Measurements from ENCODE around the gene ACD. TPM values are rescaled to one million over a fixed set of nuclear protein-coding genes. Genes with fewer than 3 reads are reported as not detected.

ACD gene
- total and polyA plus RNA-seq, 9 of the 15 experiments (the other 6 are each of a cell fraction or from before 2014, with no cell fraction given), result 4.2 to 47.4 (median 19.2) TPM

DNA sequence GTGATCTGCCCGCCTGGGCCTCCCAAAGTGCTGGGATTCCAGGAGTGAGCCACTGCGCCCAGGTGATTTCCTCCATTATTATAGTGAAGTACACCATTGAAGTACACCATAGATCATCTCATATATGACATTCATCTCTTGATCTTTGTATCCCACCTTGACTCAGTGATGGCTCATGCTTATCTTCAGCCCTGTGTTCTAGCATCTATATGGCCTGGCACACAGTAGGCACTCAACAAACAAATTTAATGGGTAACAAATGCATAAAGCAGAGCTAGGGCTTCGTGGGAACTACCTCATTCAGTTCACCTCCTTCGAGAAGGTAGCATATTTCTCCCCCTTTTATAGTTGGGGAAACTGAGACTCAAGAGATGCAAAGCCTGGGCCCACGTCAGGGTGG is 5.5 kb upstream of the ACD start:
- POLR2A ChIA-PET, result interaction anchor here (0.6 to 1.5 kb wide), 3 partner anchors 17 to 270 kb away, joined by 3 to 6 read pairs (median 4); no protein-coding TSS in a partner anchor
- 61% methylated on average over 5 of the region's 5 CpGs for WGBS (ENCODE audit: insufficient coverage, low coverage, missing lambda C conversion rate)
- H3K9ac ChIP-seq (ENCODE audit: insufficient read depth in 1 of 2, low read depth in 2 of 2, low read length in 2 of 2), result peak overlapping the region; percentile 63 to 95
- H3K79me2 ChIP-seq (ENCODE audit: control insufficient read depth, insufficient read depth, low read length), result peaks cover 3% of the 10 kb centered on the region; the same call in 1 of the 3 replicates
- CTCF ChIA-PET (ENCODE audit: low intra/inter-chr PET ratio), result interaction anchor here (0.6 kb wide), 1 partner anchor 152 kb away, joined by 4 read pairs; no protein-coding TSS in a partner anchor
- ATAC-seq, result no peak
- no peaks in the 10 kb centered on the region for H3K9me3 ChIP-seq (replicated peaks; ENCODE audit: control insufficient read depth, insufficient read depth, low read depth, low read length)
- peaks cover 7% of the 10 kb centered on the region; the same call in 2 of the 3 replicates for H3K36me3 ChIP-seq (ENCODE audit: control insufficient read depth, insufficient read depth, low read length)
- peaks cover 2% of the 10 kb centered on the region; the same call in 1 of the 2 replicates for H4K20me1 ChIP-seq (replicated peaks; ENCODE audit: control insufficient read depth, insufficient read depth, low read length)
- H3K4me3 ChIP-seq, result peak overlapping the region; percentile 78
- H2AFZ ChIP-seq (ENCODE audit: low read depth, low read length), result peak overlapping the region; percentile 99
- peaks cover 14 to 58% of the 10 kb centered on the region in 2 experiments for H3K4me1 ChIP-seq (replicated peaks in 1 of 2; ENCODE audit: control insufficient read depth in 2 of 2, insufficient read depth in 2 of 2, low read length in 2 of 2)
- TSS peak; percentile 49 for BruUV-seq (replicated peaks)
- H3K27me3 ChIP-seq (ENCODE audit: control insufficient read depth in 2 of 2, insufficient read depth in 2 of 2, low read length in 2 of 2), result no peaks in the 10 kb centered on the region
- intact Hi-C loops (cut with micrococcal nuclease) (no loop called here), in situ Hi-C loops (cut with MboI) (loop anchor here (5.0 kb wide), 1 partner anchor 262 kb away; no protein-coding TSS in a partner anchor)
- peak; percentile 19 for FAIRE-seq
- TF ChIP-seq GTF2E2 (tag; IDR thresholded peaks at IDR 0.05) (no peak), POLR2H (tag; IDR thresholded peaks at IDR 0.05; ENCODE audit: low read depth) (no peak), CREB1 (IDR thresholded peaks at IDR 0.05) (no peak), CREB1 (CRISPR knock-in tag; IDR thresholded peaks at IDR 0.05) (0 out of 2 replicates have a peak, but pooled peaks have one; percentile 7), CBFA2T3 (IDR thresholded peaks at IDR 0.05) (no peak), ZKSCAN1 (IDR thresholded peaks at IDR 0.05; ENCODE audit: low read depth, low read length) (peak; percentile 77), C11orf30 (IDR thresholded peaks at IDR 0.05; ENCODE audit: low read depth) (no peak), EZH2 (IDR thresholded peaks at IDR 0.05; ENCODE audit: borderline replicate concordance, low read depth, low read length) (no peak)
- TF ChIP-seq, protein P1, sequence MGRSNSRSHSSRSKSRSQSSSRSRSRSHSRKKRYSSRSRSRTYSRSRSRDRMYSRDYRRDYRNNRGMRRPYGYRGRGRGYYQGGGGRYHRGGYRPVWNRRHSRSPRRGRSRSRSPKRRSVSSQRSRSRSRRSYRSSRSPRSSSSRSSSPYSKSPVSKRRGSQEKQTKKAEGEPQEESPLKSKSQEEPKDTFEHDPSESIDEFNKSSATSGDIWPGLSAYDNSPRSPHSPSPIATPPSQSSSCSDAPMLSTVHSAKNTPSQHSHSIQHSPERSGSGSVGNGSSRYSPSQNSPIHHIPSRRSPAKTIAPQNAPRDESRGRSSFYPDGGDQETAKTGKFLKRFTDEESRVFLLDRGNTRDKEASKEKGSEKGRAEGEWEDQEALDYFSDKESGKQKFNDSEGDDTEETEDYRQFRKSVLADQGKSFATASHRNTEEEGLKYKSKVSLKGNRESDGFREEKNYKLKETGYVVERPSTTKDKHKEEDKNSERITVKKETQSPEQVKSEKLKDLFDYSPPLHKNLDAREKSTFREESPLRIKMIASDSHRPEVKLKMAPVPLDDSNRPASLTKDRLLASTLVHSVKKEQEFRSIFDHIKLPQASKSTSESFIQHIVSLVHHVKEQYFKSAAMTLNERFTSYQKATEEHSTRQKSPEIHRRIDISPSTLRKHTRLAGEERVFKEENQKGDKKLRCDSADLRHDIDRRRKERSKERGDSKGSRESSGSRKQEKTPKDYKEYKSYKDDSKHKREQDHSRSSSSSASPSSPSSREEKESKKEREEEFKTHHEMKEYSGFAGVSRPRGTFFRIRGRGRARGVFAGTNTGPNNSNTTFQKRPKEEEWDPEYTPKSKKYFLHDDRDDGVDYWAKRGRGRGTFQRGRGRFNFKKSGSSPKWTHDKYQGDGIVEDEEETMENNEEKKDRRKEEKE (IDR thresholded peaks at IDR 0.05; ENCODE audit: borderline replicate concordance in 1 of 2, control insufficient read depth in 1 of 2, low read depth in 2 of 2, low read length in 1 of 2), result no peak
- TF ChIP-seq, protein P2, sequence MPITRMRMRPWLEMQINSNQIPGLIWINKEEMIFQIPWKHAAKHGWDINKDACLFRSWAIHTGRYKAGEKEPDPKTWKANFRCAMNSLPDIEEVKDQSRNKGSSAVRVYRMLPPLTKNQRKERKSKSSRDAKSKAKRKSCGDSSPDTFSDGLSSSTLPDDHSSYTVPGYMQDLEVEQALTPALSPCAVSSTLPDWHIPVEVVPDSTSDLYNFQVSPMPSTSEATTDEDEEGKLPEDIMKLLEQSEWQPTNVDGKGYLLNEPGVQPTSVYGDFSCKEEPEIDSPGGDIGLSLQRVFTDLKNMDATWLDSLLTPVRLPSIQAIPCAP (CRISPR knock-in tag; IDR thresholded peaks at IDR 0.05; ENCODE audit: borderline replicate concordance), result no peak
- DNase-seq (ENCODE audit: extremely low read depth in 1 of 4, low spot score in 3 of 4), result no peak
- H3K27ac ChIP-seq (ENCODE audit: extremely low read depth, low read depth, low read length), result no peak overlapping the region
- H3K9me1 ChIP-seq (ENCODE audit: control insufficient read depth, insufficient read depth, low read length), result no peaks in the 10 kb centered on the region
- H3K4me2 ChIP-seq (ENCODE audit: insufficient read depth, low read length), result peak overlapping the region; percentile 74

All from K562 (cell line).